ENCODE data around the gene CFAP97D2. TPM values are rescaled to one million over a fixed set of nuclear protein-coding genes. Genes with fewer than 3 reads are reported as not detected.
A peak's percentile ranks its signal among the peaks of the same experiment; 100 is the strongest.

CFAP97D2 gene
- total and polyA plus RNA-seq, 4 donors, result 1.3 to 3.7 (median 1.5) TPM

DNA sequence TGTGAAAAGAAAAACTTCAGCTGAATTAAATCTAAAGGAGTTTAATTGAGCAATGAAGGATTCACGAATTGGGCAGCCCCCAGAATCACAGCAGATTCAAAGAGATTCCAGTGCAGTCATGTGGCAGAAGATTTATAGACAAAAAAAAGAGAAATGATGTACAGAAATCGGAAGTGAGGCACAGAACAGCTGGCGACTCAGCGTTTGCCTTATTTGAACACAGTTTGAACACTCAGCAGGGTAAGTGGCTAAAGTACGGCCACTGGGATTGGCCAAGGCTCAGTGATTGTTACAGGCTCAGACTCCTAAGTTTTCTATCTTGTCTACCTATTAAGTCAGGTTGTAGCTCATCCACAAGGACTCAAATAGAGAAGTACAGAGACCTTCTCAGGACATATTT is 11.6 kb upstream of the CFAP97D2 start:
- Histone ChIP-seq H3K9ac (ENCODE audit: insufficient read depth in 1 of 2, low read length in 2 of 2) (no peak overlapping the region), H3K4me3 (no peak overlapping the region), H3K27me3 (ENCODE audit: control insufficient read depth in 3 of 3, insufficient read depth in 3 of 3, low read length in 2 of 3) (no peaks in the 10 kb centered on the region), H3K4me1 (ENCODE audit: control insufficient read depth in 5 of 5, insufficient read depth in 5 of 5, low read length in 5 of 5) (peaks cover 0 to 7% (median 3%) of the 10 kb centered on the region in 5 donors), H3K9me3 (ENCODE audit: control insufficient read depth in 4 of 4, insufficient read depth in 3 of 4, low read length in 3 of 4) (peaks cover 0 to 6% (median 1%) of the 10 kb centered on the region in 4 donors), H3K36me3 (ENCODE audit: control insufficient read depth in 4 of 4, insufficient read depth in 4 of 4, low read length in 4 of 4) (no peaks in the 10 kb centered on the region), H3K27ac (ENCODE audit: low read depth in 1 of 2, low read length in 1 of 2) (no peak overlapping the region)
- peak in 1 of 3 donors; percentile 13 for DNase-seq
- 40 to 62% methylated on average over 5 of the region's 5 CpGs for WGBS, 2 donors
- TF ChIP-seq, protein P1, sequence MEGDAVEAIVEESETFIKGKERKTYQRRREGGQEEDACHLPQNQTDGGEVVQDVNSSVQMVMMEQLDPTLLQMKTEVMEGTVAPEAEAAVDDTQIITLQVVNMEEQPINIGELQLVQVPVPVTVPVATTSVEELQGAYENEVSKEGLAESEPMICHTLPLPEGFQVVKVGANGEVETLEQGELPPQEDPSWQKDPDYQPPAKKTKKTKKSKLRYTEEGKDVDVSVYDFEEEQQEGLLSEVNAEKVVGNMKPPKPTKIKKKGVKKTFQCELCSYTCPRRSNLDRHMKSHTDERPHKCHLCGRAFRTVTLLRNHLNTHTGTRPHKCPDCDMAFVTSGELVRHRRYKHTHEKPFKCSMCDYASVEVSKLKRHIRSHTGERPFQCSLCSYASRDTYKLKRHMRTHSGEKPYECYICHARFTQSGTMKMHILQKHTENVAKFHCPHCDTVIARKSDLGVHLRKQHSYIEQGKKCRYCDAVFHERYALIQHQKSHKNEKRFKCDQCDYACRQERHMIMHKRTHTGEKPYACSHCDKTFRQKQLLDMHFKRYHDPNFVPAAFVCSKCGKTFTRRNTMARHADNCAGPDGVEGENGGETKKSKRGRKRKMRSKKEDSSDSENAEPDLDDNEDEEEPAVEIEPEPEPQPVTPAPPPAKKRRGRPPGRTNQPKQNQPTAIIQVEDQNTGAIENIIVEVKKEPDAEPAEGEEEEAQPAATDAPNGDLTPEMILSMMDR (IDR thresholded peaks at IDR 0.05; ENCODE audit: control extremely low read depth, extremely low read depth), result no peak
- ATAC-seq (ENCODE audit: insufficient read depth, low FRiP score), result no peak

DNA sequence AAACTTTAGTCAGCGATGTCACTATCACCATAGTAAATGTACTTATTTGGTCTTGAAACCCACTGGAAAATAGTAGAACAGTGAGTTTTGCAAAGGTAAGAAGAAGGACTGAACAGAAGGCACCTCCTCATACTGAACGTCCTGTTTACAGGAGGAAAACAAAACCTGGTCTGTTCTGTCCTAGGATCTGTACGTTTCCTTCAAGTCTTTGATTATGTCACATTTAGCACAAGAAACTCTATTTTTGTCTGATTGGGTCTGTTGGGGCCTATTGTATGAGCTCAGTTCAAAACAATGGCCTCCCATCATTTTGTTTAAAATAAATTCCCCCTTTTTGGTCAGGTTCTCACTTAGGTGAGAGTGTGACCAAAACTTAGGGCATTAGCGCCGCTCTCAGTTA is 11.2 kb upstream of the CFAP97D2 start:
- TF ChIP-seq, protein P1 (IDR thresholded peaks at IDR 0.05; ENCODE audit: control extremely low read depth, extremely low read depth), result no peak
- H3K27ac ChIP-seq (ENCODE audit: low read depth in 1 of 2, low read length in 1 of 2), result no peak overlapping the region
- DNase-seq (no peak), ATAC-seq (ENCODE audit: insufficient read depth, low FRiP score) (no peak)
- H3K27me3 ChIP-seq (ENCODE audit: control insufficient read depth in 3 of 3, insufficient read depth in 3 of 3, low read length in 2 of 3), result no peaks in the 10 kb centered on the region
- H3K9me3 ChIP-seq (ENCODE audit: control insufficient read depth in 4 of 4, insufficient read depth in 3 of 4, low read length in 3 of 4), result peaks cover 0 to 6% (median 3%) of the 10 kb centered on the region in 4 donors
- H3K4me3 ChIP-seq, result no peak overlapping the region
- no peak overlapping the region for H3K9ac ChIP-seq (ENCODE audit: insufficient read depth in 1 of 2, low read length in 2 of 2)
- H3K36me3 ChIP-seq (ENCODE audit: control insufficient read depth in 4 of 4, insufficient read depth in 4 of 4, low read length in 4 of 4), result no peaks in the 10 kb centered on the region
- peaks cover 0 to 4% (median 0%) of the 10 kb centered on the region in 5 donors for H3K4me1 ChIP-seq (ENCODE audit: control insufficient read depth in 5 of 5, insufficient read depth in 5 of 5, low read length in 5 of 5)
- 91 to 94% methylated on average over 5 of the region's 5 CpGs for WGBS, 2 donors

DNA sequence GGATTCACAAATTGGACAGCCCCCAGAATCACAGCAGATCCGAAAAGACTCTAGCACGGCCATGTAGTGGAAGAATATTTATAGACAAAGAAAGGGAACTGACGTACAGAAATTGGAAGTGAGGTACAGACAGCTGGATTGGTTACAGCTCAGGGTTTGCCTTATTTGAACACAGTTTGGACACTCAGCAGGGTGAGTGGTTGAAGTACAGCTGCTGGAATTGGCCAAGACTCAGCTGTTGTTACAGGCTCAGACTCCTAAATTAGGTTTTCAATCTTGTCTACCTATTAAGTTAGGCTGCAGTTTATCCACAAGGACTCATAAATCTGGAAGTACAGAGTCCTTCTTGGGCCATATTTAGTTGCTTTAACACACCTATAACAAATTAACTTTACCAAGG is 5.8 kb upstream of the CFAP97D2 start:
- H3K27ac ChIP-seq (ENCODE audit: low read depth in 1 of 2, low read length in 1 of 2), result no peak overlapping the region
- ATAC-seq (ENCODE audit: insufficient read depth, low FRiP score) (no peak), DNase-seq (no peak)
- no peaks in the 10 kb centered on the region for H3K27me3 ChIP-seq (ENCODE audit: control insufficient read depth in 3 of 3, insufficient read depth in 3 of 3, low read length in 2 of 3)
- TF ChIP-seq, protein P1 (IDR thresholded peaks at IDR 0.05; ENCODE audit: control extremely low read depth, extremely low read depth), result no peak
- H3K4me1 ChIP-seq (ENCODE audit: control insufficient read depth in 5 of 5, insufficient read depth in 5 of 5, low read length in 5 of 5), result peaks cover 0 to 5% (median 0%) of the 10 kb centered on the region in 5 donors
- 85 to 92% methylated on average over 3 of the region's 3 CpGs for WGBS, 2 donors
- peaks cover 0 to 14% (median 6%) of the 10 kb centered on the region in 4 donors for H3K9me3 ChIP-seq (ENCODE audit: control insufficient read depth in 4 of 4, insufficient read depth in 3 of 4, low read length in 3 of 4)
- H3K4me3 ChIP-seq, result no peak overlapping the region
- H3K9ac ChIP-seq (ENCODE audit: insufficient read depth in 1 of 2, low read length in 2 of 2), result no peak overlapping the region
- H3K36me3 ChIP-seq (ENCODE audit: control insufficient read depth in 4 of 4, insufficient read depth in 4 of 4, low read length in 4 of 4), result no peaks in the 10 kb centered on the region

DNA sequence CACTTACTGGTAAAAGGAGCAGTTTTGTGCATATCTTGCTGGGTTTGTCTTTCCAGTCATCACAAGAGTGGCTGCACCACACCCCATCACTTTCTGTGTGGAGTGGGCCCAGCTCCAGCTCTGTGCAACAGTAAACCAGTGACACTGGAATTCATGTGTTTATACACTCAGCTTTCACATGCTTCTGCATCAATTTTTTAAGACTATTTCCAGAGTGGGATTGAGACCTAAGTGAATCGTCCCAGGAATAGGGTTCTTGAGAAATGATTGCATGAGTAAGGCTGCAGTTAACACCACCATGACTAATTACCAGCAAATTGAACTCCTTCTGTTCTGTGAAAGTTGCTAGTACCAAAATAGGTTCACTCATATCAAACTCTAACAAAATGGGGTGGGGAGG is 5.3 kb upstream of the CFAP97D2 start:
- 55 to 96% methylated on average over 1 of the region's 1 CpG for WGBS, 2 donors
- no peak for ATAC-seq (ENCODE audit: insufficient read depth, low FRiP score)
- TF ChIP-seq, protein P1 (IDR thresholded peaks at IDR 0.05; ENCODE audit: control extremely low read depth, extremely low read depth), result no peak
- Histone ChIP-seq H3K4me1 (ENCODE audit: control insufficient read depth in 5 of 5, insufficient read depth in 5 of 5, low read length in 5 of 5) (peaks cover 0 to 5% (median 0%) of the 10 kb centered on the region in 5 donors), H3K27me3 (ENCODE audit: control insufficient read depth in 3 of 3, insufficient read depth in 3 of 3, low read length in 2 of 3) (no peaks in the 10 kb centered on the region), H3K36me3 (ENCODE audit: control insufficient read depth in 4 of 4, insufficient read depth in 4 of 4, low read length in 4 of 4) (no peaks in the 10 kb centered on the region), H3K27ac (ENCODE audit: low read depth in 1 of 2, low read length in 1 of 2) (no peak overlapping the region), H3K9ac (ENCODE audit: insufficient read depth in 1 of 2, low read length in 2 of 2) (no peak overlapping the region), H3K9me3 (ENCODE audit: control insufficient read depth in 4 of 4, insufficient read depth in 3 of 4, low read length in 3 of 4) (peaks cover 0 to 14% (median 6%) of the 10 kb centered on the region in 4 donors), H3K4me3 (no peak overlapping the region)
- no peak for DNase-seq

Data from lung (tissue), 12 donors.